ENCODE measurements around the gene MED25.

Gene MED25

DNA sequence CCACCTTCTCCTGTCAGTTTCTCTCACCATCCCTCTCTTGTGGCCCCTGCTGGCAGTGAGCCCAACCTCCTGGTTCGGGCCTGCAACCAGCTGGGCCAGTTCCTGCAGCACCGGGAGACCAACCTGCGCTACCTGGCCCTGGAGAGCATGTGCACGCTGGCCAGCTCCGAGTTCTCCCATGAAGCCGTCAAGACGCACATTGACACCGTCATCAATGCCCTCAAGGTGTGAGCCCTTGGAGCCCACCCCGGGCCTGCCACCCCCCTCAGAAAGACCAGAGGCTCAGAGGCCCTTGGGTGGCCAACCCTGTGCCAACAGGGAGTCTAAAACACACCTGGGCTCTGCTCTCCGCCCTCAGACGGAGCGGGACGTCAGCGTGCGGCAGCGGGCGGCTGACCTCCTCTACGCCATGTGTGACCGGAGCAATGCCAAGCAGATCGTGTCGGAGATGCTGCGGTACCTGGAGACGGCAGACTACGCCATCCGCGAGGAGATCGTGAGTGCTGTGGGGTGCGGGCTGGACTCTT, 18.8 kb upstream of the MED25 start:
- no peak for DNase-seq (ENCODE audit: low read depth)

DNA sequence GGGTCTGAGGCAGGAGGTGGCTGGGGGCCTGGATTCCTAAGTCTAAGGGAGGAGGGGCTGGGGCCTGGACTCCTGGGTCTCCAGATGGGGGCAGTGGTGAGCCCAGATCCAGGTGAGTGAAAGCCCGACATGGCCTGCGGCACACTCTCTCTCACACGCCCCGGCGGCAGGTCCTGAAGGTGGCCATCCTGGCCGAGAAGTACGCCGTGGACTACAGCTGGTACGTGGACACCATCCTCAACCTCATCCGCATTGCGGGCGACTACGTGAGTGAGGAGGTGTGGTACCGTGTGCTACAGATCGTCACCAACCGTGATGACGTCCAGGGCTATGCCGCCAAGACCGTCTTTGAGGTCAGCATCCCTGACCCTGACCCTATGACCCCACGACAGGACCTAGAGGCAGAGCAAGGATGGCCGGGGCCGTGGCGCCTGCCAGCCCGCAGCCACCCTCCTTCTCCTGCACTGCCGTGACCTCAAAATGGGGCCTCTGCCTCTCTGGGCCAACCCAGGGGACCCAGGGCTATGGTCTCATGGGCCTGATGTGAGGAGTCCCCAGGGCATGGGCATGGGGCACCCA, 18.2 kb upstream of the MED25 start:
- no peak for DNase-seq (ENCODE audit: low read depth)

DNA sequence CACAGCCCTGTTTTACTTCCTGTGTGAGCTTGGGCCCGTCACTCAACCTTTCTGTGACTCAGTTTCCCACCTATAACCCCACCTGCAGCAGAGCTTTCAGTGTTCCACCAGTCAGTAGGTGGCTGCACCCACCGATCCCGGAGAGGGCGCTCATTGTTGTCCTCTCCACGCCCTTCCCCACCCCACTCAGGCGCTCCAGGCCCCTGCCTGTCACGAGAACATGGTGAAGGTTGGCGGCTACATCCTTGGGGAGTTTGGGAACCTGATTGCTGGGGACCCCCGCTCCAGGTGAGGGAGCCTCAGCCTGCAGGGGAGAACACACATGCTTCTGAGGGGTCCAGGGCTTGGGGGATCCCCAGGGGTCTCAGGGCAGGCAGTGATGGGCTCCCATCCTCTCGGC, 17.3 kb upstream of the MED25 start:
- DNase-seq (ENCODE audit: low read depth), result no peak

DNA sequence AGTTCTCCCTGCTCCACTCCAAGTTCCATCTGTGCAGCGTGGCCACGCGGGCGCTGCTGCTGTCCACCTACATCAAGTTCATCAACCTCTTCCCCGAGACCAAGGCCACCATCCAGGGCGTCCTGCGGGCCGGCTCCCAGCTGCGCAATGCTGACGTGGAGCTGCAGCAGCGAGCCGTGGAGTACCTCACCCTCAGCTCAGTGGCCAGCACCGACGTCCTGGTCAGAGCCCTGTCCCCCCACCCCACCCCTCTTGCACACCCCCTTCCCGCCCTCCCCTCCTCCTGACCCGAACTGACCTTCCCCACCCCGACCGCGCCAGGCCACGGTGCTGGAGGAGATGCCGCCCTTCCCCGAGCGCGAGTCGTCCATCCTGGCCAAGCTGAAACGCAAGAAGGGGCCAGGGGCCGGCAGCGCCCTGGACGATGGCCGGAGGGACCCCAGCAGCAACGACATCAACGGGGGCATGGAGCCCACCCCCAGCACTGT, 16.6 kb upstream of the MED25 start:
- DNase-seq (ENCODE audit: low read depth), result no peak

DNA sequence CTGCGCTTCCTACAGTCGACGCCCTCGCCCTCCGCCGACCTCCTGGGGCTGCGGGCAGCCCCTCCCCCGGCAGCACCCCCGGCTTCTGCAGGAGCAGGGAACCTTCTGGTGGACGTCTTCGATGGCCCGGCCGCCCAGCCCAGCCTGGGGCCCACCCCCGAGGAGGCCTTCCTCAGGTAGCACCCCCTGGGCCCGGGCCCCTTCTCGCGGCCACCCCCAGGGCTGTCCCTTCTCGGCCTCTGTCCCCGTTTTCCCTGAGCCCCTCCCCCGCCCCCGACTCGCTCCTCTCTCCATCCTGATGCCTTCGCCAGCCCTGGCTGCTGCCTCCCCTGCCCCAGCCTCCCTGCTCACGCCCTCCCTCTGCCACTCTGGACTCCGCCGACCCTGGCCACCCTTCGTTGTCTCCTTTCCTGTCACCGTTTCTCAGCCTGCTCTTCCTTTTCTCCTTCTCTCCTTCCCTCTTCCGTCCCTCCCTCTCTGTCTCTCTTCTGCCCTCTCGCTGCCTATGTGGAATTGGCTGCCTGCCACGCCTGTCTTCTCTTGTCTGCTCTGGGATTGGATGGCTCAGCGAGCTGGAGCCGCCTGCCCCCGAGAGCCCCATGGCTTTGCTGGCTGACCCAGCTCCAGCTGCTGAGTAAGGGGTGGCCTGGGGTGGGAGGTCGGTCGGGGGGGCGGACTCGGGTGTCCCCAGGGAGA, 16.0 kb upstream of the MED25 start:
- no peak for DNase-seq (ENCODE audit: low read depth)

GRCh38 chr19:49802836-49803528, 15.1 kb upstream of the MED25 start:
- DNase-seq (ENCODE audit: low read depth), result no peak

GRCh38 chr19:49803529-49803856, 14.6 kb upstream of the MED25 start:
- no peak for DNase-seq (ENCODE audit: low read depth)

GRCh38 chr19:49805822-49806619, 12.1 kb upstream of the MED25 start:
- no peak for DNase-seq (ENCODE audit: low read depth)

GRCh38 chr19:49806620-49806959, 11.5 kb upstream of the MED25 start:
- DNase-seq (ENCODE audit: low read depth), result no peak

DNA sequence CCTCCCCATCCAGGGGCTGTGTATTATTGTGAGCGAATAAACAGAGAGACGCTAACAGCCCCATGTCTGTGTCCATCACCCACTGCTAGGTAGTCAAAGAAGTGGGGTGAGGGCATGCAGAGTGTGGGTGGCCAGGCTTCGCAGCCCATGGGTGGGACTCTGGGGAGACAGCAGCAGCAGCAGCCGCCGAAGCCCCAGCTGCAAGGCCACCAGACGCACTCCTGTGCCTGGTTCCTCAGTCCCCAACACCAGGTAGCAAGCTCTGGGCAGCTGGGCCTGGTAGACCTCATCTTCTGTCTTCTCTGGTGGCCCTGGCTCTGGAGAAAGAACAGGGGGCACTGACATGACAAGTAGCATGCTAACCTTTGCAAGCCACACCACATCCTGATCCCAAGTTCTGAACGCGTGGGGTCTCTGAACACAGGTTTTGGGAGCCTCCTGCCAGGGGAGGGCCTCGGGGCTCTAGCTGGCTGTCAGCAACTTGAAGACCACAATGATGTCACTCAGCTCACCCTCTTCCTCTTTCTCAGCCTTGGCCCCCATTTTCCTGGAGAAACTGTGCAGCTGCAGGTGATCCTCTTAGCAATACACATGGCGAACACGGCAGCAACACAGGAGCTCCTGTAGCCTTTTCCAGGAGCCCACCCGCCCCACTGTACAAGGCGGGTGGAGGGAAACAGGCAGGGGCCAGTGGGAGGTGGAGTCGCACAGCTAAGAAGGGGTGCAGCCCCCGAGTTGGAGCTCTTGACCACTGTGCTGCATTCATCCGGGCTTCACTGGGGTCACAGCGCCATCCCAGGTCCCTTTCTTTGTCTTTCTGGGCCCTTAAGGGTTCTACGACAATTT, 10.8 kb upstream of the MED25 start:
- DNase-seq (ENCODE audit: low read depth), result no peak

GRCh38 chr19:49807904-49808675, 10.0 kb upstream of the MED25 start:
- DNase-seq (ENCODE audit: low read depth), result no peak

GRCh38 chr19:49808711-49809159, 9.4 kb upstream of the MED25 start:
- DNase-seq (ENCODE audit: low read depth), result no peak

- no peak for DNase-seq (ENCODE audit: low read depth)
Measured at GRCh38 chr19:49809160-49809940, 8.7 kb upstream of the MED25 start.

DNA sequence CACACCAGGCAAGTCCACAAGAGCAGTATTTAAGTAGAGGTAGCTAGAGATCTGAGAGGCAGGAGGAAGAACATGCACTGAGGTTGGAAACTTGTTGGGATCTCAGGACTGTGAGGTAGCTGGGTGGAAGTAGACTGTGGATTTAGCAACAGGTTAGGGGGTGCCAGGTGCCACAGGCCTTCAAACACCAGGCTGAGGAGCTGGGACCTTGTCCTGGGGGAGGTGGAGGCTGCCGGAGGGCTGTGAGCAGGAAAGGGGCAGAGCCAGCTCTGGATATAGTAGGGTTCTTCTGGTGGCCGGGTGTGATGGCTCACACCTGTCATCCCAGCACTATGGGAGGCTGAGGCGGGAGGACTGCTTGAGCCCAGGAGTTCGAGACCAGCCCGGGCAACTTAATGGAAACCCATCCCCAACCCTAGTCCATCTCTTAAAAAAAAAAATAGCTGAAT, 8.1 kb upstream of the MED25 start:
- no peak for DNase-seq (ENCODE audit: low read depth)

DNA sequence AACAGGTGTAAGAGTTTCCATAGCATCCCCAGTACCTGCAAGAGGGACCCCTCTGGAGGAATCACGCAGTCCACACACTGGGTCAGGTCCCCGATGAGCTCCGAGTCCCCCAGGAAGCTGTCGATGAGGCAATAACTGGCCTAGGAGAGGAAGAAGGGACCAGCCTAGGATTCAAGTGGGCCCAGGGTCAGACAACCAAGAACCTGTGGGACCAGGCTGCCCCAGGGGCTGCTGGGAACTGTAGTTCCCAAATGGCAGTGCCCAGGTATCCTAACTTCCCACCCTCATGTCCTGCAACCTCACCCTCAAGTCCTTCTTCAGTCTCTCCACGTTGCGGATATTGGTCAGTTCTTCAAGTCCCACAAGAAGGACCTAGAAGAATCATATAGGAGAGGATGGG, 6.8 kb upstream of the MED25 start:
- DNase-seq (ENCODE audit: low read depth), result no peak

DNA sequence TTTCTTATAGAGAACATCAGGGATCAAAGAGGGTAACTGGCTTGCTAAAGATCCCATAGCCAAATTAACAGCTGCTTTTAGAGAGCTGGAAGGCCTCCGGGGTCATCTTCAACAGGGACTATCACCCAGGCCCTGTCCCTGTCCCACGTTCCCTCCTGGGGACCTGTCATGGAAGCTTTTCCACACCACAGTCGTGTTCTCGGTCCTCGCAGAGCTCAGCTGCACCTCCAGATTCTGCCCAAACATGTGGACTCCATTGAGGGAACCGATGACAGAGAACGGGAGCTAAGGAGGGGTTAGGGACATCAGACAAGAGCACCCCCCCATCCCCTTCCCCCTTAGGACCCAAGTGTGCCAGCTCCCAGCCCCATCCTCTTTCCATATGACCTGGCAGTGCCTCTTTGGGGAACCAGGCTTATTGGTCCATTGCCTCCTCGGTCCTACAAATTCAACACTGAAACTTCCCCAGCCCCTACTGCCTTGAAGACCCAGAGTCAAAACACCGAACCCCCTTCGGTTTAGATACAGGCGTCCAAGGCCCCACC, 5.6 kb upstream of the MED25 start:
- DNase-seq (ENCODE audit: low read depth), result no peak

GRCh38 chr19:49812997-49813861, 4.9 kb upstream of the MED25 start, which contains the start of gene FUZ:
TSS of gene FUZ (minus strand) at chr19:49813292. CDS start at chr19:49813106, 186 bp downstream.
- peak; percentile 97 for DNase-seq (ENCODE audit: low read depth)

DNA sequence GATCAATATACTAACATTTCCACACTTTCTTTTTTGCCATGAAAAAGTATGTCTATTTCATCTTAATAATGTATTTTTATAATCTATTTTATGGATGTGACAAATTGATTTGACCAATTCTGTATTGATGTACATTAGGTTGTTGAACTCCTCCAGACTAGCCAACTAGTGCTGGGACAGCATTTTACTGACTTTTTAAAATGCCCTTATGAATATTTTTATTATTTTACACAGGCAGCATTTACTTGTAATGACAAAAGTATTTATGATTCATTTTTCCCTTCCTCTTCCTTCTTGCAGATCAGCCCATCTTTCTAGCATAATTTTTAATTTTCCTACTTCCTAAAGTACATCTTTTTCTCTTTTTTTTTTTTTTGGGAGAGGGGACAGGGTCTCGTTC, 4.1 kb upstream of the MED25 start:
- DNase-seq (ENCODE audit: low read depth), result no peak

Measured in HS-5 (cell line).